Uterus (tissue), 4 donors: ENCODE data around the gene IGFALS. TPM values are rescaled to one million over a fixed set of nuclear protein-coding genes. Genes with fewer than 3 reads are reported as not detected.

Source experiments
- DNase-seq, 2 donors: peaks; one replicate each; pipeline ENCODE4 v3.0.0-alpha.2; 2019 to 2020
- H3K27ac ChIP-seq, 2 donors: fragments of 200-600 bp; sonication (generic); 1 replicate in 1 of 2; 2 replicates in 1 of 2; pipeline ENCODE4 v1.5.1; 2016 to 2018
- H3K27me3 ChIP-seq, 2 donors: fragments of 200-600 bp; sonication (generic); one replicate each; pipeline ENCODE4 v1.5.1; 2018 to 2019; ENCODE audit warnings: control low read depth in 1 of 2
- H3K36me3 ChIP-seq, 2 donors: fragments of 200-600 bp; sonication (generic); one replicate each; pipeline ENCODE4 v1.5.1; 2019; ENCODE audit warnings: control low read depth in 1 of 2
- H3K4me1 ChIP-seq, 2 donors: fragments of 200-600 bp; sonication (generic); one replicate each; pipeline ENCODE4 v1.5.1; 2018 to 2019; ENCODE audit warnings: control low read depth in 1 of 2
- H3K4me3 ChIP-seq, 2 donors: fragments of 200-600 bp; sonication (generic); 1 replicate in 1 of 2; 2 replicates in 1 of 2; pipeline ENCODE4 v1.5.1; 2018 to 2019; ENCODE audit warnings: mild to moderate bottlenecking in 1 of 2
- H3K9me3 ChIP-seq, 2 donors: fragments of 200-600 bp; sonication (generic); one replicate each; pipeline ENCODE4 v1.5.1; 2019; ENCODE audit warnings: control low read depth in 1 of 2
- CTCF ChIP-seq, 4 experiments: fragments of 200-600 bp in 2 of 4; fragments of 450-650 bp in 2 of 4; sonication (generic) in 2 of 4; IDR thresholded peaks; one replicate each; pipeline ENCODE4 v1.5.1; 2016 to 2019; ENCODE audit warnings: antibody characterized with exemption in 4 of 4, mild to moderate bottlenecking in 2 of 4, moderate library complexity in 1 of 4
- POLR2A ChIP-seq, 2 donors: fragments of 450-650 bp; IDR thresholded peaks; one replicate each; pipeline ENCODE4 v1.6.1; 2016; ENCODE audit warnings: antibody characterized with exemption in 2 of 2, mild to moderate bottlenecking in 1 of 2, moderate library complexity in 1 of 2
- intact Hi-C: fragments of 100-400 bp; cut with DNase I; formaldehyde crosslinking; loops from one replicate; pipeline ENCODE4 v1.15.1; 2023; ENCODE audit warnings: low total_unique reads
- total RNA-seq, 4 donors: library from RNA; depleted of rRNA in 3 of 4; stranded (reverse); fragments of >200 nt in 3 of 4; gene quantifications; one replicate each; pipeline versions ENCODE4 v1.1.0 to v1.2.4, GENCODE V29; 2014 to 2023
- donor health status: DM: yes; HTN: yes; CAD: no.

IGFALS gene
- total RNA-seq, 4 donors from 2014 or later: 0.49 to 1.2 TPM; not detected in 2

- Histone ChIP-seq H3K4me3 (no peak overlapping the region), H3K27ac (no peak overlapping the region), H3K27me3 (no peaks in the 10 kb centered on the region), H3K36me3 (no peaks in the 10 kb centered on the region), H3K9me3 (no peaks in the 10 kb centered on the region), H3K4me1 (peaks cover 0 to 25% of the 10 kb centered on the region in 2 donors)
- TF ChIP-seq POLR2A (IDR thresholded peaks at IDR 0.05) (no peak), CTCF (IDR thresholded peaks at IDR 0.05) (no peak)
- intact Hi-C loops: no loop called here
- DNase-seq: no peak
Observed at GRCh38 chr16:1775006-1775845, 18.3 kb downstream of the IGFALS start.

GRCh38 chr16:1774448-1774780 is 19.1 kb downstream of the IGFALS start:
- Histone ChIP-seq H3K27ac (no peak overlapping the region), H3K27me3 (no peaks in the 10 kb centered on the region), H3K9me3 (no peaks in the 10 kb centered on the region), H3K4me3 (no peak overlapping the region), H3K4me1 (peaks cover 0 to 33% of the 10 kb centered on the region in 2 donors), H3K36me3 (no peaks in the 10 kb centered on the region)
- intact Hi-C loops: no loop called here
- no peak for DNase-seq
- TF ChIP-seq POLR2A (IDR thresholded peaks at IDR 0.05) (no peak), CTCF (IDR thresholded peaks at IDR 0.05) (no peak)

GRCh38 chr16:1773703-1774447 is 19.6 kb downstream of the IGFALS start:
- DNase-seq: no peak
- no peaks in the 10 kb centered on the region for H3K9me3 ChIP-seq
- intact Hi-C loops: no loop called here
- TF ChIP-seq CTCF (IDR thresholded peaks at IDR 0.05) (no peak), POLR2A (IDR thresholded peaks at IDR 0.05) (no peak)
- H3K4me3 ChIP-seq: peak overlapping the region; percentile 56 to 87
- peak overlapping the region; percentile 80 to 87 for H3K27ac ChIP-seq
- H3K36me3 ChIP-seq: no peaks in the 10 kb centered on the region
- no peaks in the 10 kb centered on the region for H3K27me3 ChIP-seq
- peaks cover 0 to 33% of the 10 kb centered on the region in 2 donors for H3K4me1 ChIP-seq

GRCh38 chr16:1772908-1773702 is 20.4 kb downstream of the IGFALS start, which contains the start of gene MRPS34:
TSS of gene MRPS34 (minus strand) at chr16:1773134. CDS start at chr16:1773119, 15 bp downstream.
- peak within 1 kb of the TSS; percentile 80 to 87 for H3K27ac ChIP-seq
- no peaks in the 10 kb centered on the region for H3K27me3 ChIP-seq
- peaks cover 0 to 33% of the 10 kb centered on the region in 2 donors for H3K4me1 ChIP-seq
- no peaks in the 10 kb centered on the region for H3K36me3 ChIP-seq
- H3K4me3 ChIP-seq: peak within 1 kb of the TSS; percentile 56 to 87
- peak; percentile 47 to 62 for TF ChIP-seq POLR2A (IDR thresholded peaks at IDR 0.05)
- TF ChIP-seq CTCF (IDR thresholded peaks at IDR 0.05): peak; percentile 36 to 66 (median 58)
- intact Hi-C loops: no loop called here
- H3K9me3 ChIP-seq: no peaks in the 10 kb centered on the region
- peak; percentile 68 to 78 for DNase-seq
